ENCODE results near the gene PHF21A.

DNA sequence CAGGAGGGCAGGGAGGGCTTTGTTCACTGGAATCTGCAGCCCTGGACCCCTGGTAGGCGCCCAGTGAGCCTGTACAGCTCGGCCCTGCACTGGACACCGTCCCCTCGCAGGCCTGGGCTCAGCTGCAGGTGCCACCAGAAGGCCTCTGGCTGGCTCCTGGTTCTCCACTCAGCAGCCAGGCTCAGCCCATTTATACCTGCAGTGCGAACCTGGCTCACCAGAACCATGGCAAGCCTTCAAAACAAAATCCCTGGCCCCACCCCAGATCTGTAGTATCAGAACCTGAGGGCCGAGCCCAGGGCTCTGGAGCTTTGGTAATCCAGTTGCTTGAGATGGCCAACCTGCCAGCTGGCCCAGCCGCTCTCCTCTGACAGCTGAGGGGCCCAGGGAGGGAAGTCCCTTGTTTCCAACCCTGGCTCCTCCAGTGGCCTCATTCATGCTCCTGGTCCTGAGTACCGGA lies 213.3 kb downstream of the PHF21A start:
- no peak for TF ChIP-seq CTCF (IDR thresholded peaks at IDR 0.05)
- no peak for TF ChIP-seq POLR2A (IDR thresholded peaks at IDR 0.05)
